Raji (cell line): ENCODE data around the gene GADD45G.

Experiments
- POLR2A ChIP-seq: IDR thresholded peaks from 2 replicates; pipeline ENCODE4 v1.6.1; 2011; ENCODE audit warnings: low read depth, low read length, control low read depth; ENCODE audit not compliant: insufficient read depth

The GADD45G gene

DNA sequence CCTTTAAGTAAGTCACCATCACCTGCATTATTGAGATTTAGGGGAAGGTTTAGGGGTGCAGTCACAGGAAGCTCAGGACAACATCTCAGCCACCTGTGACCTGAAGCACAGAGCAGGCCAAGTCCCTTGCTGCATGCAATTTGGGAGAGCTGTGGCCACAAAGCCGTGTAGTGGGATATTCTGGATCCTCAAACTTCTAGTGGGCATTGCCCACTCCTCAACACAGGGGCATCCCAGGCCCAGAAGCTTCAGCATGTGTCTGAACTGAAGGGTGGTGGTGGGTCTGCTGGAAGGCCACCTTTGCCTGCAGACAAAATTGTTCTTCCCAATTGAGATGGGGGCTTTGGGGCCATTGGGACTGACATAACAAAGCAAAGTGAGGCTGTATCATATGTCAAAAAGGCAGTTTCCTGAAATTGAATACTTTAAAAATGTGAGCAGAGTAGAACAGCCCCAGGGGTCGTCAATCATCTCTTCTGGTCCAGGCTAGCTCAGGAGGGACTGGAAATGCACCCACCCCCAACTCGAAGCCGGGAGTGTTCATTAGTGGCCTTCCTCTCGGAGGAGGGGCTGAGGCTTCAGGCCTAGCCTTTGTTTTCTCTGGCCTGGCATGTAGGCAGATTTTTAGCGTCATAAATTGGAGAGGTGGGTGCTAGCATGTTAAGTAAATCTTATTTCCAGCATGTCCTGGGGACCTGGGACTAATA lies 2.8 kb upstream of the GADD45G start:
- no peak for TF ChIP-seq POLR2A

DNA sequence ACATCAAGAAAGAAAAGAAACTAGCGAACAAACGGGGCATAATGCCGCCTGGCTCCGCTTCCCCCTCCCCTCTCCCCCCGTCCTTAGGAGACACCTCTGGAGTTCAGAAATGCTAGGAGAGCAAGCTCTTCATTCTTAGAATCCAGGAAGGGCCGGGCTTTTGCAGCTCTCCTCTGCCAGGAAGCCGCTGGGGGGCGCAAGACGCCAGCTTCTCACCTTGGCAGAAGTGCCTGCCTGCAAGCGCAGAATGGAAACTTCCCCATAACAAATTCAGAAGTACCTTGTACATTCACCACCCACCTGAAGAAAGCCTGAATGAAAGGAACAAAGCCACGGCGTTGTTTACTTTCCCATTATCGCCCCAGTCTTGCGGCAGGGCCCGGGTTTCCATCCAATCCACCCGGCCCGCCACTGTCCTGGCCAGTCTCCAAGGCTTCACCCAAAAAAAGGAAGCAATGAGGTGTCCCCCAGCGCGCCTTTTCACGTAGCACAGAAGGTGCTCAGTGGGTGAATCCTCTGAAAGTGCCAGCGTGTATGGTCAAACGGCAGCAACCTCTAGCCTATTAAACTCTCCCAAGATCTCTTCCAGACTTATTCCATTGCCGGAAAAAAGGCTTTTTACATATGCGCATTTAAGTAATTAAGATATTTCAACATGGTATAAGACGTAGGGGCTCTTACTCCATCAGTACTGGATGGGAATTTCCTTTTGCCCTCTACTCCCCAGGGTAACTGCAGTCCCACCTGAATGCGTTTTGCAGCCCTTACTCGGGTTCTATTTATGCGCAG lies 1.6 kb upstream of the GADD45G start:
- TF ChIP-seq POLR2A: no peak

DNA sequence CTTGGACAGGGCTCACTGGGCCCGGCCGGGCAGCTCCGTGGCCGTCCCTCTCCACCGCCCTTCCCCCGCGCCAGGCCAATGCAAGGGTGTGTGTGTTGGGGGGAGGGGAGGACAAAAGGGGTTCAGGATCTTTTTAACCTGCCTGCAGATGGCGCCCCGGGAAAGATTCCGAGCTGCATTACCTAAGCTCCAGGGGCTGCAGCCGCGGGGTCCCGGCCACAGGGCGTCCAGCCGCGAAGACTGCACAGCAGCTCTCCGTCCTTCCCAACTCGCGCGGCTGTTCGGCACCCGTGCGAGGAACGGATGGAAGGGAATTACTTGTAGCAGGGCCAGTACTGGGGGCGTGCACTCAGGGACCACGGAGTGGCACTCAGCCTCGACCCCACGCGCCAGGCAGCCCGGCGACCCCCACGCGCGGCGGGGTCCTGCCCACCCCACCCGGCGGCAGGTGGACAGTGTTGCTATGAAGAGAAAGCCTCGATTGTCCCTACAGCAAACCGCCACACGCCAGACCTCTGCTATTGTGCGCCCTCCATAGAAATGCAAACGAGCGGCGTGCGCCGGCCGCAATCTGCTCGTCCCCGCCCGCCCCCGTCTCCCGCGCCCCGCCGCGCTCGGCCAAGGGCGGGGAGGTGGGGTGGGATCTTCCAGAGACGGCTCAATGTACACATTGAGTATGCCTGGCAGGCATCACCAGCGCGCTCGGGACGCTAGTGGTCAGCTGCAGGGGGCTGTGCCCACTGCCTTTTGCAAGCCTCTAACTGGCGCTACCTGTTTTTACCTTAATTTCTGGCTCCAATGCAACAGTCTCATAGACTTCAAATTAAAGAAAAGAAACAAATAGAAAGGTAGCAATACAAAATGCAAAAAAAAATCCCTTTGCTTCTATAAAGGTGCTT lies 796 bp upstream of the GADD45G start:
- TF ChIP-seq POLR2A: no peak

DNA sequence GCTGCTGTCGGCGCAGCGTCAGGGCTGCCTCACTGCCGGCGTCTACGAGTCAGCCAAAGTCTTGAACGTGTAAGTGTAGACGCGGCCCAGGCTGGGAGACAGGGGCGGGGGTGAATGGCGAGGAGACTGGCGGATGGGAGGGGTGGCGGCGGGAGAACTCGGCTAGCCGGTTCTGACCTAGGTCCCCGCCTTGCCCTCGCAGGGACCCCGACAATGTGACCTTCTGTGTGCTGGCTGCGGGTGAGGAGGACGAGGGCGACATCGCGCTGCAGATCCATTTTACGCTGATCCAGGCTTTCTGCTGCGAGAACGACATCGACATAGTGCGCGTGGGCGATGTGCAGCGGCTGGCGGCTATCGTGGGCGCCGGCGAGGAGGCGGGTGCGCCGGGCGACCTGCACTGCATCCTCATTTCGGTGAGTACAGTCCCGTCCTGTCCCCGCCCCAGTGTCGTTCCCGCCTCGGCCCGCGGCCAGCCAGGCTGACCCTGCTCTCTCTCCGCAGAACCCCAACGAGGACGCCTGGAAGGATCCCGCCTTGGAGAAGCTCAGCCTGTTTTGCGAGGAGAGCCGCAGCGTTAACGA lies 745 bp downstream of the GADD45G start:
- TF ChIP-seq POLR2A: no peak

DNA sequence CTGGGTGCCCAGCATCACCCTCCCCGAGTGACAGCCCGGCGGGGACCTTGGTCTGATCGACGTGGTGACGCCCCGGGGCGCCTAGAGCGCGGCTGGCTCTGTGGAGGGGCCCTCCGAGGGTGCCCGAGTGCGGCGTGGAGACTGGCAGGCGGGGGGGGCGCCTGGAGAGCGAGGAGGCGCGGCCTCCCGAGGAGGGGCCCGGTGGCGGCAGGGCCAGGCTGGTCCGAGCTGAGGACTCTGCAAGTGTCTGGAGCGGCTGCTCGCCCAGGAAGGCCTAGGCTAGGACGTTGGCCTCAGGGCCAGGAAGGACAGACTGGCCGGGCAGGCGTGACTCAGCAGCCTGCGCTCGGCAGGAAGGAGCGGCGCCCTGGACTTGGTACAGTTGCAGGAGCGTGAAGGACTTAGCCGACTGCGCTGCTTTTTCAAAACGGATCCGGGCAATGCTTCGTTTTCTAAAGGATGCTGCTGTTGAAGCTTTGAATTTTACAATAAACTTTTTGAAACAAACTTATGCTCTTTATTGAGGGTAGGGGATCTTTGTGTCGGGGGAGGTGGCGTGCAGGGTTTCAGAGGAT lies 1.3 kb downstream of the GADD45G start:
- no peak for TF ChIP-seq POLR2A

DNA sequence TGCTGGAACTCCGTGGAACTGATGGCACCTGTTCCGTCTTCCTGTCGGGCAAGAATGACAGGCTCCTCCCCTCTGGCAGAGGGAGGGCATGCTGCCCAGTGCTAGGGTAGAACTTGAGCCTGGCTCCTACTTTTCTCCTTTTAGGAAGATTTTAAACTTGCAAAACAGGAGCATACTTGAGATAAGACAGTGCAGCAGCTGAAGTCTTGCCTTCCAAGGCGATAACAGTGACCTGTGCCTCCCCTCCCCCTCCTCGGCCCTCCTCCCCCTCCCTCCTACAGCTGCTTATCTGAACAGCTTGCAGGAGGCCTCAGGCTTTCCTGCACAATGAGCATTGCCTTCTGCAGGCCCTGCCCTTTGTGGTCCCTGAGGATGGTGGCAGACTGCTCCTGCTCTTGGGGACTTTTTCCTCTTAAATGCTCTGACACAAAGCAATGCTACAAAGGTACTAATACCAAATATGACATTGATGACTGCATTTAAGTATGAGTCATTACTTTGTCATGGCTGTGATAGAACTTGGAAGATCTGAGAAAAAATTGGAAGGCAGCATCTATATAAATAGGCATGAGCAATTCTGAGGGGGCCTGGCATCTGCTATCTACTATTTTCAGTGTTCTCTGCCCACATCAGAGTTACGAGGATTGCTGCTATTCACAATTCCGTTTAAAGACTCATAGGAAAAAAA lies 2.0 kb downstream of the GADD45G start:
- no peak for TF ChIP-seq POLR2A

DNA sequence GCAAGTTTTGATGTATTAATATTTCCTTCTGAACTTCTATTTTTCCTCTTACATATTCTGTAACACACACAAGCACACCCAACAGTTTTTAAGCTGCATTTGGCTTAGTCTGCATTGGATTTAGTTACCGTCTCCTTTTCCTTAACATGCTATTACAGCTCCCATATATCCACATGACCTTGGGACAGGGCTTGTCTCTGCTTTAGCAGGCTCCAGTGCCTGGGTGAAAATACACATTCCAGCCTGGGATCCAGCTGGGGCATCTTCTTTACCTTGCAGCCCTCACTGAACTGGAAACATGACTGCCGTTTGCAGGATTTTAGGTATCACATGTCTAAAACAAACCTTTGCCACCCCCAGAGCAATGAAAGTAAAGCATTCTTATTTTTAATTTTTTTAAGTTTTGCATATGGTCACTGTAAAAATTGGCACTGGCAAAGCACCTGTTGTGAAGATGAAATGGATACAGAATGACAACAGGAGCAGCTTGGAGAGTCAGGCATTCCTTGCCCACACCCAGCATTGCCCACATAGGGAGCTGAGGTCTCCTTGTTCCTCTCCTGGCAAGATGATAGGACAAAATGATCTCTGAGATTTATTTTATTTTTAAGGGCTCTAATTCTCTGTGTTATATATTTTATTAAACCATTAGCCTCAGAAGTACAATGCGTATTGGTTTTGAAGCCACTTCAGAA lies 4.0 kb downstream of the GADD45G start:
- TF ChIP-seq POLR2A: no peak

DNA sequence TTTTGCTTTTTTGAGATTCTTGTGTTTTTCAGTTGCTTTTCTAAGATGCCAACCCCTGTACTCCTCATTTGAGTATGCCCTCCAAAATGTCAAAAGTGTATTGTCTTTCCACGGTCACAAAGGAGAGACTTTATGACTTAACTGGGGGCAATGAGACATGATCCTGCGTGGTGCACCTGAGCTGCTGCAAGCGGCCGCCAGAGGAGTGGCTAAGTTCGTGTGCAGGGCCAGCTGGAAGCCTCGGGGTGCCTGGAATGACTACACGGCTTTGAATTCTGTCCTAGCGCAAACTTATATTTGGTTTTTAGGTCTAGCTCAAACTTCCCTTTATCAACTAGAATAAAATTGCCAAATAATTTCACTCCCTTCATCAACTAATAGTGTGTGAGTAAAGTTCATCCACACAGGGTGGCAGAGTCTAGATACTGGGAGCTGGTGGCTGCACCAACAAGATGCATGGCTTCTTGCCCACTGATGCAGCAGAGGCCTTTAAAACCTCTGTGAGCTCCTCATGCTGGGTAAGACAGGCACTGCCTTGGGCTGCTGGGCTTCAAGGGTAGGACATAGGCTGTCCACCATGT lies 4.7 kb downstream of the GADD45G start:
- TF ChIP-seq POLR2A: no peak

DNA sequence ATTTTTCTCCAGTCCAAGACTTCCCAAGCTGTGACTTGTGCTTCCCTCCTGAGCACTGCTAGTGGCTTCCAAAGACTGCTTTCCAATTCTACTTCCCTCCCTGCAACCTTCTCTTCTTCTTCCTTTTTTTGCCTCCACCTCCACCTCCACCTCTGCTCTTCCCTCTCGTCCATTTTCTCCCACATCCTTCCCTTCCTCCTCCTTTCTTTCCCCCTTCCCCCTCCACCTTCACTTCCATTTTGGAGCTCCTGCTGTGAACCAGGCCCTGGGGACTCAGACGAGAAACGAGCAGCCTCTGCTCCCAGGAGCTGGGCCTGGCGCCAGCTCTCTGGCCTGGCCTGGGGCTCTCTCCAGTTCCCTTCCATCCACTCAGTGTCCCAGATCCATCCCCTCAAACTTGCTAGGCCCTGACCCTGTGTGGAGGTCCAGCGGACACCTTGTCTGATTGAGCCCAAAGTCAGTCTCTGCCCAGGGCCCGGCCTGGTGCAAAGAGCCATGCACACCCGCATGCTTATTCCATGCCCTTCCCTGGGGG lies 5.6 kb downstream of the GADD45G start:
- TF ChIP-seq POLR2A: no peak

DNA sequence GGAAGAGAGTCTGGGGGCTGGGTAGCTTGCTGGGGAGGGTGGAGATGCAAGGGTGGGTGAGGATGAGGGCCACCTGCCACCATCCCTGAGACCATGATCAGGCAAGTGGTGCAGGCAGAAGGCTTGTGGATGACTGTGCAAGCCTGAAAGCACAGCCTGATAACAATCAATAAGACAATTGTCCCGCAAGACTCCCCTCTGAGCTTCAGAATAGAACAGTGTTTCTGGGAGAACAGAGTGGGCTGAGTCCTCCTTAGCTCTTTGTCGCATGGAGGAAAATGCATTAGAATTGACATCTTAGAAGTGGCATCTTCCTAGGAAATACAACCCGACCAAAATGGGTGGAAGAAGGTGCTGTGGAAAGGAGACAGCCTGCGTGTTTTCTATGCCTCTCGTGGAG lies 6.6 kb downstream of the GADD45G start:
- no peak for TF ChIP-seq POLR2A

DNA sequence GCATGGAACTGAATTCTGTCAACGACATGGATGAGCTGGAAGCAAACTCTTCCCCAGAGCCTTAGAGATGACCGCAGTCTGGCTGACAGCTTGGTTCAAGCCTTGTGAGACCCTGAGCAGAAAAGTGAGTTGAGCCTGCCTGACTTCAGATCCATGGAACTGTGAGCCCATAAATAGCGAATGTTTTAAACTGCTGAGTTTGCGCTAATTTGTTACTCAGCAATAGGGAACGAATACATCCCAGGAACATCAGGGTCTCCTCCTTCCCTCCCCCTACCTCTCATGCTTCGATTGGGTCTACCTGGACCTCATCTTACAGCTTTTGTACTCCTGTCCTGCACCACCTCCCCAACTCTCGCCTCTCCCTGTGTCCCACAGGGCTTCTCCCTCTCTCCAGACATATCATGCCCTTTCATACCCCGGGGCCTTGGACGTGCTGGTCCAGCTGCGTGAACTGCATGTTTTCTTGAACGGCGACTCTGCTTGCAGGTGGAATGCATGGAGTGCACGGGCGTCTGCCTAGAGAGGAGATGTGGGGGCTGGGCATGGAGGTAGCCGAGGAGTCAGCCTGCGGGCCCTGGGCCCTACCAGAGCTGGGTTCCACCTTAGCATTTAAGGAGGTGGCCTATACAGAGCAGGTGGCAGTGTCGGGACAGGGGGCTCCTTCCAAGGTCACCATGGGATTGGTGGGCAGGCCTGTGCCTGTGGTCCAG lies 7.9 kb downstream of the GADD45G start:
- TF ChIP-seq POLR2A: no peak
